Bronchial epithelial cell (primary cell): ENCODE results near the gene NOL6. TPM values are rescaled to one million over a fixed set of nuclear protein-coding genes. Genes with fewer than 3 reads are reported as not detected.

Source experiments
- DNase-seq: peaks from one replicate; pipeline ENCODE4 v3.0.0-alpha.2; 2010; ENCODE audit warnings: low read depth
- FAIRE-seq: peaks from 2 replicates; lab custom pipeline; 2011; peaks lifted over from hg19 to GRCh38; lab: Jason Lieb, UNC
- H3K27me3 ChIP-seq: 2 replicates; pipeline ENCODE4 v1.5.1; 2011; ENCODE audit warnings: low read length; ENCODE audit not compliant: control insufficient read depth, insufficient read depth
- H3K36me3 ChIP-seq: 2 replicates; pipeline ENCODE4 v1.5.1; 2011; ENCODE audit warnings: low read length; ENCODE audit not compliant: control insufficient read depth, insufficient read depth
- H3K4me3 ChIP-seq: 2 replicates; pipeline ENCODE4 v1.5.1; 2011; ENCODE audit warnings: mild to moderate bottlenecking, low read depth, low read length, control low read depth
- CTCF ChIP-seq: IDR thresholded peaks from 2 replicates; pipeline ENCODE4 v1.5.1; 2011; ENCODE audit warnings: mild to moderate bottlenecking, moderate library complexity, low read length, control low read depth, inconsistent platforms; ENCODE audit not compliant: insufficient read depth, severe bottlenecking
- total RNA-seq: library from RNA; depleted of rRNA; stranded (reverse); fragments of >200 nt; gene quantifications from 2 replicates; pipeline ENCODE4 v1.2.1, GENCODE V29; 2014

The NOL6 gene
- total RNA-seq, 1 donor from 2014 or later: 35.3 TPM

- no peak for DNase-seq
- no peak overlapping the region for H3K4me3 ChIP-seq
- no peak for FAIRE-seq
- H3K36me3 ChIP-seq: no peaks in the 10 kb centered on the region
- no peak for TF ChIP-seq CTCF
- no peaks in the 10 kb centered on the region for H3K27me3 ChIP-seq
Observed at GRCh38 chr9:33434317-33435105, 39.2 kb downstream of the NOL6 start.

GRCh38 chr9:33433871-33434270, 39.9 kb downstream of the NOL6 start:
- Histone ChIP-seq H3K36me3 (no peaks in the 10 kb centered on the region), H3K4me3 (no peak overlapping the region), H3K27me3 (no peaks in the 10 kb centered on the region)
- no peak for TF ChIP-seq CTCF
- DNase-seq: no peak
- FAIRE-seq: no peak

GRCh38 chr9:33431420-33431819, 42.3 kb downstream of the NOL6 start:
- DNase-seq: no peak
- Histone ChIP-seq H3K27me3 (no peaks in the 10 kb centered on the region), H3K4me3 (no peak overlapping the region), H3K36me3 (no peaks in the 10 kb centered on the region)
- FAIRE-seq: no peak
- TF ChIP-seq CTCF: no peak

- Histone ChIP-seq H3K4me3 (no peak overlapping the region), H3K36me3 (no peaks in the 10 kb centered on the region), H3K27me3 (no peaks in the 10 kb centered on the region)
- TF ChIP-seq CTCF: no peak
- no peak for FAIRE-seq
- no peak for DNase-seq
Observed at GRCh38 chr9:33430942-33431341, 42.8 kb downstream of the NOL6 start.

GRCh38 chr9:33429256-33429985, 44.3 kb downstream of the NOL6 start:
- no peak for FAIRE-seq
- no peaks in the 10 kb centered on the region for H3K36me3 ChIP-seq
- DNase-seq: no peak
- no peaks in the 10 kb centered on the region for H3K27me3 ChIP-seq
- no peak for TF ChIP-seq CTCF
- H3K4me3 ChIP-seq: no peak overlapping the region
